Fibroblast of lung (primary cell): Measurements from ENCODE around the gene LILRB5. TPM values are rescaled to one million over a fixed set of nuclear protein-coding genes. Genes with fewer than 3 reads are reported as not detected.

Experiments used
- DNase-seq, 2 donors: peaks; one replicate each; pipeline versions ENCODE4 v3.0.0 to v3.0.0-alpha.2; 2010; ENCODE audit warnings: low read depth in 2 of 2
- H2AFZ ChIP-seq: 2 replicates; pipeline ENCODE4 v1.5.1; 2012; ENCODE audit warnings: low read length, control low read depth, inconsistent platforms
- H3K27ac ChIP-seq: 2 replicates; pipeline ENCODE4 v1.5.1; 2011; ENCODE audit warnings: low read length, control low read depth; ENCODE audit not compliant: insufficient read depth
- H3K27me3 ChIP-seq: 2 replicates; pipeline ENCODE4 v1.5.1; 2011; ENCODE audit warnings: mild to moderate bottlenecking, low read length; ENCODE audit not compliant: control insufficient read depth, insufficient read depth
- H3K36me3 ChIP-seq: 2 replicates; pipeline ENCODE4 v1.5.1; 2011; ENCODE audit warnings: low read length; ENCODE audit not compliant: control insufficient read depth, insufficient read depth
- H3K4me1 ChIP-seq: 2 replicates; pipeline ENCODE4 v1.5.1; 2011; ENCODE audit warnings: low read length; ENCODE audit not compliant: control insufficient read depth, insufficient read depth; ENCODE audit errors: extremely low read depth
- H3K4me2 ChIP-seq: 2 replicates; pipeline ENCODE4 v1.5.1; 2011; ENCODE audit warnings: low read length, control low read depth; ENCODE audit not compliant: insufficient read depth; ENCODE audit errors: extremely low read depth
- H3K4me3 ChIP-seq, 4 experiments: fragments of 200-600 bp in 1 of 4; sonication (generic) in 1 of 4; replicated peaks in 1 of 4; 2 replicates each; pipeline ENCODE4 v1.5.1; 2011 to 2016; ENCODE audit warnings: low read length in 4 of 4, low read depth in 3 of 4, mild to moderate bottlenecking in 3 of 4, control low read depth in 2 of 4, inconsistent platforms in 1 of 4, mixed read lengths in 1 of 4; ENCODE audit not compliant: insufficient read depth in 1 of 4; ENCODE audit errors: control extremely low read depth in 1 of 4
- H3K79me2 ChIP-seq: 2 replicates; pipeline ENCODE4 v1.5.1; 2012; ENCODE audit warnings: mild to moderate bottlenecking, low read length, inconsistent platforms; ENCODE audit not compliant: control insufficient read depth, insufficient read depth
- H3K9ac ChIP-seq: 2 replicates; pipeline ENCODE4 v1.5.1; 2011; ENCODE audit warnings: mild to moderate bottlenecking, low read length, control low read depth; ENCODE audit not compliant: insufficient read depth
- H3K9me3 ChIP-seq: 2 replicates; pipeline ENCODE4 v1.5.1; 2012; ENCODE audit warnings: low read depth, low read length; ENCODE audit not compliant: control insufficient read depth, insufficient read depth
- H4K20me1 ChIP-seq: 2 replicates; pipeline ENCODE4 v1.5.1; 2011; ENCODE audit warnings: low read length; ENCODE audit not compliant: control insufficient read depth, insufficient read depth; ENCODE audit errors: extremely low read depth
- CTCF ChIP-seq, 2 donors: IDR thresholded peaks in 1 of 2; conservative IDR thresholded peaks in 1 of 2; 1 replicate in 1 of 2; 2 replicates in 1 of 2; pipeline ENCODE4 v1.5.1; 2011 to 2012; ENCODE audit warnings: low read length in 2 of 2, control low read depth in 1 of 2, inconsistent platforms in 1 of 2, low read depth in 1 of 2, mild to moderate bottlenecking in 1 of 2
- EZH2 ChIP-seq: IDR thresholded peaks from 2 replicates; pipeline ENCODE4 v1.5.1; 2012; ENCODE audit warnings: low read length, control low read depth, mild to moderate bottlenecking; ENCODE audit errors: missing control alignments
- polyA minus RNA-seq: library from RNA; depleted of rRNA, polyadenylated mRNA; stranded (reverse); fragments of >200 nt; gene quantifications from 2 replicates; pipeline ENCODE4 v1.2.3, GENCODE V29; 2011; ENCODE audit warnings: low replicate concordance
- polyA plus RNA-seq, 2 donors: library from polyadenylated mRNA; depleted of rRNA in 1 of 2; stranded (reverse) in 1 of 2; unstranded in 1 of 2; fragments of >200 nt; gene quantifications; 2 replicates each; pipeline ENCODE4 v1.2.1, GENCODE V29; 2011 to 2012; ENCODE audit warnings: missing spikeins in 1 of 2
- total RNA-seq: library from RNA; depleted of rRNA; stranded (reverse); fragments of >200 nt; gene quantifications from 2 replicates; pipeline ENCODE4 v1.2.1, GENCODE V29; 2014

The LILRB5 gene
- total RNA-seq (not detected in 2 replicates), polyA plus RNA-seq (not detected in 2 replicates), polyA minus RNA-seq (not detected in 2 replicates)
- not detected in 2 replicates for polyA plus RNA-seq (2012)

DNA sequence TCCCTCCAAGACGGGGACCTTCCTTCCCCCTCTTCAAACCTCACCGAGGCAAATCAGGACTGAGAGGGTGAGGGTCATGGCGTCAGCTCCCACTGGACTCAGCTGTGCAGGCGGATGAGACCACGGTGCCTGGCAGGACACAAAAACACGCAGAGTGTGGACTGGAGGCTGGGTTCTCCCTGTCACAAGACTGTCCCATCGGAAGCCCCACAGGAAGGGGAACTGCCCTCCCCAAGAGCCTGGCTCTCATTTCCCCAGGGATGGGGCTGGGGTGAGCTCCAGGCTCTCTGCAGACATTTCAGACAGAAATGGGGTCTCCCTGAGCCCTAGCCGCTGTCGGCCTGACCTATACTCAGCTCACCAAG is at the start of gene LILRB5:
TSS of gene LILRB5 (minus strand) at position 158 of the 365 bp plus-strand sequence. CDS start at position 78, 80 bp downstream.
- Histone ChIP-seq H3K9me3 (no peaks in the 10 kb centered on the region), H3K27me3 (no peaks in the 10 kb centered on the region), H3K36me3 (no peaks in the 10 kb centered on the region)

DNA sequence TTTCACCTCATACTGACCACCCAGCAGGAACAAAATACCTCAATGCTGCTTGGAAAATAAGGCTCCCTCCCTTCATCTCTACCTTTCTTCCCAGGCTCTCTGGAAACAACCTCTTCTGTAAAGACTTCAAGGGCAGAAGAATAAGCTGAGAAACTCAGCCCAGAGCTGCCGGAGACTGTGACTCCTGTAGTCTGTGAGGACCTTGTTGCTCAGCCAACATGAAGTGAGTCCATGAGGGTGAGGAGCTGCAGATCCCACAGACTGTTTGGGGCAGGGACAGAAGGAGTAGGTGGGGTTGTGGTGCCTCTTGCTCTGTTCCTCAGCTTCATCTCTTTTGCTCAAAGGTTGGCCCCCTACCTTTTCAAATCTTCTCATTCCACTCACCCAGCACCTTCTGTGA is 48.1 kb upstream of the LILRB5 start:
- TF ChIP-seq EZH2 (no peak), CTCF (conservative IDR thresholded peaks at IDR 0.05 in 1 of 2, IDR thresholded peaks at IDR 0.05 in 1 of 2; ENCODE audit: low read depth in 1 of 2, low read length in 2 of 2) (no peak)
- Histone ChIP-seq H3K4me1 (no peaks in the 10 kb centered on the region), H4K20me1 (no peaks in the 10 kb centered on the region), H3K9me3 (no peaks in the 10 kb centered on the region), H3K27me3 (no peaks in the 10 kb centered on the region), H3K79me2 (no peaks in the 10 kb centered on the region), H3K9ac (no peak overlapping the region), H3K4me2 (no peak overlapping the region), H3K36me3 (no peaks in the 10 kb centered on the region), H2AFZ (no peak overlapping the region), H3K4me3 (no peak overlapping the region), H3K27ac (no peak overlapping the region)
- no peak for DNase-seq

More for the DNA sequence above, at the start of gene LILRB5:
- no peak within 1 kb of the TSS for H3K27ac ChIP-seq
- TF ChIP-seq EZH2 (no peak), CTCF (conservative IDR thresholded peaks at IDR 0.05 in 1 of 2, IDR thresholded peaks at IDR 0.05 in 1 of 2; ENCODE audit: low read depth in 1 of 2, low read length in 2 of 2) (no peak)
- no peak within 1 kb of the TSS for H3K4me2 ChIP-seq
- no peak within 1 kb of the TSS for H3K4me3 ChIP-seq
- no peaks in the 10 kb centered on the region for H3K4me1 ChIP-seq
- no peaks in the 10 kb centered on the region for H3K79me2 ChIP-seq
- no peak for DNase-seq
- H4K20me1 ChIP-seq, result no peaks in the 10 kb centered on the region
- H3K9ac ChIP-seq, result no peak within 1 kb of the TSS
- no peak within 1 kb of the TSS for H2AFZ ChIP-seq

- H3K79me2 ChIP-seq, result no peaks in the 10 kb centered on the region
- no peaks in the 10 kb centered on the region for H3K9me3 ChIP-seq
- TF ChIP-seq CTCF (conservative IDR thresholded peaks at IDR 0.05 in 1 of 2, IDR thresholded peaks at IDR 0.05 in 1 of 2; ENCODE audit: low read depth in 1 of 2, low read length in 2 of 2), result no peak
- TF ChIP-seq EZH2, result no peak
- no peak overlapping the region for H3K4me2 ChIP-seq
- H3K27me3 ChIP-seq, result no peaks in the 10 kb centered on the region
- no peaks in the 10 kb centered on the region for H4K20me1 ChIP-seq
- H3K4me1 ChIP-seq, result no peaks in the 10 kb centered on the region
- no peak overlapping the region for H3K9ac ChIP-seq
- H3K4me3 ChIP-seq, result no peak overlapping the region
- DNase-seq, result no peak
- H3K36me3 ChIP-seq, result no peaks in the 10 kb centered on the region
- no peak overlapping the region for H3K27ac ChIP-seq
- H2AFZ ChIP-seq, result no peak overlapping the region
These were observed 45.2 kb upstream of the LILRB5 start for GRCh38 chr19:54302257-54302656.
